PC-3 (cell line): ENCODE results near the gene STUM.

Experiments used
- CTCF ChIP-seq: fragments of 300-600 bp; sonication (generic); conservative IDR thresholded peaks from 2 replicates; pipeline ENCODE4 v1.5.1; 2017; ENCODE audit warnings: antibody characterized with exemption, low read depth, mild to moderate bottlenecking, low read length
- EZH2 ChIP-seq: fragments of 300-600 bp; sonication (generic); IDR thresholded peaks from one replicate; pipeline ENCODE4 v1.6.1; 2017; ENCODE audit warnings: antibody characterized with exemption, mild to moderate bottlenecking, low read length; ENCODE audit not compliant: unreplicated experiment
- EZH2phosphoT487 ChIP-seq: fragments of 300-600 bp; sonication (generic); IDR thresholded peaks from 2 replicates; pipeline ENCODE4 v1.6.1; 2018; ENCODE audit warnings: mild to moderate bottlenecking, antibody characterized with exemption, low read length, borderline replicate concordance

- no peak for TF ChIP-seq EZH2
- no peak for TF ChIP-seq CTCF
- no peak for TF ChIP-seq EZH2phosphoT487
These were observed 30.2 kb upstream of the STUM start for GRCh38 chr1:226518375-226518774.
